OCI-LY1 (cell line): ENCODE results near the gene ABLIM3.

Experiments
- H2AFZ ChIP-seq: fragments of 200-600 bp; sonication (generic), shearing (Covaris generic); 2 replicates; pipeline ENCODE4 v1.6.0; 2014; ENCODE audit warnings: antibody characterized with exemption, mild to moderate bottlenecking, low read length
- H3F3A ChIP-seq: fragments of 200-600 bp; sonication (generic), shearing (Covaris generic); 2 replicates; pipeline ENCODE4 v1.6.0; 2014; ENCODE audit warnings: mild to moderate bottlenecking, antibody characterized with exemption, low read length, moderate library complexity; ENCODE audit not compliant: insufficient read depth
- H3K27ac ChIP-seq: fragments of 200-600 bp; sonication (generic); 2 replicates; pipeline ENCODE4 v1.5.1; 2014; ENCODE audit warnings: low read length, mixed run types, mild to moderate bottlenecking, low read depth; ENCODE audit not compliant: poor library complexity, severe bottlenecking
- H3K27me3 ChIP-seq: fragments of 200-600 bp; sonication (generic); 2 replicates; pipeline ENCODE4 v1.6.0; 2014; ENCODE audit warnings: antibody characterized with exemption, mild to moderate bottlenecking, low read length, moderate library complexity; ENCODE audit not compliant: insufficient read depth
- H3K36me3 ChIP-seq: fragments of 200-600 bp; sonication (generic); 2 replicates; pipeline ENCODE4 v1.6.1; 2014; ENCODE audit warnings: mild to moderate bottlenecking, antibody characterized with exemption, low read length, moderate library complexity, mixed read lengths; ENCODE audit not compliant: insufficient read depth
- H3K4me1 ChIP-seq: fragments of 200-600 bp; sonication (generic); 2 replicates; pipeline ENCODE4 v1.5.1; 2014; ENCODE audit warnings: mild to moderate bottlenecking, low read length, moderate library complexity; ENCODE audit not compliant: insufficient read depth, severe bottlenecking
- H3K4me2 ChIP-seq: fragments of 200-600 bp; sonication (generic), shearing (Covaris generic); 2 replicates; pipeline ENCODE4 v1.6.1; 2014; ENCODE audit warnings: low read length
- H3K4me3 ChIP-seq: fragments of 200-600 bp; sonication (generic); 2 replicates; pipeline ENCODE4 v1.5.1; 2014; ENCODE audit warnings: low read length, low read depth, mild to moderate bottlenecking, mixed read lengths; ENCODE audit not compliant: poor library complexity, severe bottlenecking
- H3K79me2 ChIP-seq: fragments of 200-600 bp; shearing (Covaris generic); 2 replicates; pipeline ENCODE4 v1.6.1; 2016; ENCODE audit warnings: mixed run types, low read length, mixed read lengths; ENCODE audit not compliant: insufficient read depth
- H3K9ac ChIP-seq: fragments of 200-600 bp; sonication (generic), shearing (Covaris generic); 2 replicates; pipeline ENCODE4 v1.6.1; 2014; ENCODE audit warnings: mild to moderate bottlenecking, low read length, mixed read lengths
- H3K9me2 ChIP-seq: fragments of 200-600 bp; sonication (generic), shearing (Covaris generic); 2 replicates; pipeline ENCODE4 v1.6.1; 2014; ENCODE audit warnings: low read depth, mild to moderate bottlenecking, low read length, mixed read lengths
- H3K9me3 ChIP-seq: fragments of 200-600 bp; shearing (Covaris generic); 2 replicates; pipeline ENCODE4 v1.6.1; 2014; ENCODE audit warnings: low read length, mixed read lengths
- H4K20me1 ChIP-seq: fragments of 200-600 bp; sonication (generic), shearing (Covaris generic); 2 replicates; pipeline ENCODE4 v1.6.0; 2016; ENCODE audit warnings: mild to moderate bottlenecking, low read length; ENCODE audit not compliant: insufficient read depth
- CTCF ChIP-seq: fragments of 200-600 bp; sonication (generic), shearing (Covaris generic); IDR thresholded peaks from 2 replicates; pipeline ENCODE4 v1.5.1; 2017; ENCODE audit warnings: mild to moderate bottlenecking, antibody characterized with exemption, low read length, moderate library complexity, mixed read lengths
- EZH2 ChIP-seq: fragments of 200-600 bp; sonication (generic), shearing (Covaris generic); IDR thresholded peaks from 2 replicates; pipeline ENCODE4 v1.8.0; 2017; ENCODE audit warnings: borderline replicate concordance, mixed run types, mild to moderate bottlenecking, antibody characterized with exemption, low read length, moderate library complexity, mixed read lengths

Gene ABLIM3

GRCh38 chr5:149135536-149136201 lies 5.6 kb upstream of the ABLIM3 start:
- Histone ChIP-seq H3F3A (no peaks in the 10 kb centered on the region), H3K36me3 (no peaks in the 10 kb centered on the region), H3K27me3 (no peaks in the 10 kb centered on the region), H2AFZ (no peak overlapping the region), H3K27ac (no peak overlapping the region), H3K9ac (no peak overlapping the region), H3K4me1 (no peaks in the 10 kb centered on the region), H3K9me2 (no peaks in the 10 kb centered on the region), H3K79me2 (no peaks in the 10 kb centered on the region), H3K9me3 (no peaks in the 10 kb centered on the region), H3K4me2 (no peak overlapping the region), H3K4me3 (no peak overlapping the region), H4K20me1 (no peaks in the 10 kb centered on the region)
- no peak for TF ChIP-seq EZH2
- no peak for TF ChIP-seq CTCF

- Histone ChIP-seq H3K4me2 (no peak overlapping the region), H4K20me1 (no peaks in the 10 kb centered on the region), H3K27ac (no peak overlapping the region), H3K79me2 (no peaks in the 10 kb centered on the region), H3K9ac (no peak overlapping the region), H3F3A (no peaks in the 10 kb centered on the region), H3K9me2 (no peaks in the 10 kb centered on the region), H3K4me1 (no peaks in the 10 kb centered on the region), H3K4me3 (no peak overlapping the region), H3K27me3 (no peaks in the 10 kb centered on the region), H3K36me3 (no peaks in the 10 kb centered on the region), H3K9me3 (no peaks in the 10 kb centered on the region), H2AFZ (no peak overlapping the region)
- TF ChIP-seq EZH2 (no peak), CTCF (no peak)
Observed at GRCh38 chr5:149138182-149138923, 2.9 kb upstream of the ABLIM3 start.

DNA sequence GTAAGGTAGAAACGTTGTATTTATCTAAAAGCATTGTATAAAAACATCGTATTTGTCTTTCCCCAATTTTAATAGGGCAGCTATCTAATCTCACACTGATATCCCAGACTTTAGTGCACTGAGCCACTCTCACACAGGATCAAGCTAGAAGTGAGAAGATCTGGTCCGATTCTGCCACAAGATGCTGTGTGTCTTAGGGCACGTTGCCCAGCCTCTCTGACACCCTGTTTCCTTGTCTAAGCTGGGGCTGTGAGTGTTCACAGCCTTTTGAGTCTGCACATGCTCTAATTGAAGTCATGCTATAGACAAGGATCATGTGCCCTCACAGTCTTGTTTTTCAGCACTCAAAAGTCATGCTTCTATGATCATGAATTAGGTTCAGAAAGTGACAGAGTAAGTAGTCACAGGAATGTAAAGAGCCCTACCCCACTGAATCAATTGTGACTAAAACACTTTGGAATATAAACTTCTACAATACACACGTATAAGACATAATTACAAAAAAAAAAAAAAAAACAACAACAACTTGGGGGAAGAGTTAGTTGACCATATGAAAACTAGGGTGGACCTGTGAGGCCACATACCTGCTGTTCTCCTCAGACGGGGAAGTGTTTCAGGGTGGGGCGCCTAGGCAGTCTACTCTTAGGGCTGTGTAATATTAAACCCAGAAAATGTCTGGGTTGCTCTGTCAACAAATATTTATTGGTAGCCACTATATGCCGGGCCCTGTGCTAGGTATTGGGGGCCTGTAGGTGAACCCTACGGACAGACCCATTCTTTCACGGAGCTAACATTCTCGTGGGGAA lies 893 bp upstream of the ABLIM3 start:
- no peaks in the 10 kb centered on the region for H4K20me1 ChIP-seq
- H3K9me2 ChIP-seq: no peaks in the 10 kb centered on the region
- H3K27ac ChIP-seq: no peak overlapping the region
- H3K36me3 ChIP-seq: no peaks in the 10 kb centered on the region
- no peak overlapping the region for H3K4me2 ChIP-seq
- no peaks in the 10 kb centered on the region for H3K4me1 ChIP-seq
- TF ChIP-seq EZH2 (no peak), CTCF (no peak)
- no peaks in the 10 kb centered on the region for H3F3A ChIP-seq
- H3K9me3 ChIP-seq: no peaks in the 10 kb centered on the region
- no peaks in the 10 kb centered on the region for H3K79me2 ChIP-seq
- H3K4me3 ChIP-seq: no peak overlapping the region
- H3K27me3 ChIP-seq: no peaks in the 10 kb centered on the region
- H3K9ac ChIP-seq: no peak overlapping the region
- H2AFZ ChIP-seq: no peak overlapping the region
